Keratinocyte (primary cell): ENCODE results near the gene GABARAPL1. TPM values are rescaled to one million over a fixed set of nuclear protein-coding genes. Genes with fewer than 3 reads are reported as not detected.

ENCODE experiments used
- DNase-seq: peaks from one replicate; pipeline ENCODE4 v3.0.0-alpha.2; 2011; ENCODE audit warnings: low read depth, missing footprints, low spot score
- FAIRE-seq: peaks from 2 replicates; lab custom pipeline; 2011; peaks lifted over from hg19 to GRCh38; lab: Jason Lieb, UNC
- H2AFZ ChIP-seq: 2 replicates; pipeline ENCODE4 v1.6.0; 2012; ENCODE audit warnings: low read length, control low read depth, inconsistent platforms; ENCODE audit not compliant: control insufficient read depth
- H3K27ac ChIP-seq: 2 replicates; pipeline ENCODE4 v1.5.1; 2011; ENCODE audit warnings: low read length; ENCODE audit not compliant: control insufficient read depth, insufficient read depth
- H3K27me3 ChIP-seq: 3 replicates; pipeline ENCODE4 v1.6.0; 2011; ENCODE audit warnings: low read length; ENCODE audit not compliant: control insufficient read depth, insufficient read depth; ENCODE audit errors: extremely low read depth
- H3K36me3 ChIP-seq, 2 experiments: 2 replicates in 1 of 2; 3 replicates in 1 of 2; pipeline ENCODE4 v1.5.1; 2011; ENCODE audit warnings: low read length in 2 of 2, mild to moderate bottlenecking in 1 of 2; ENCODE audit not compliant: control insufficient read depth in 2 of 2, insufficient read depth in 2 of 2; ENCODE audit errors: extremely low read depth in 1 of 2
- H3K4me1 ChIP-seq: 3 replicates; pipeline ENCODE4 v1.5.1; 2011; ENCODE audit warnings: low read length; ENCODE audit not compliant: control insufficient read depth, insufficient read depth; ENCODE audit errors: extremely low read depth
- H3K4me2 ChIP-seq: 3 replicates; pipeline ENCODE4 v1.6.0; 2011; ENCODE audit warnings: low read depth, low read length; ENCODE audit not compliant: control insufficient read depth, insufficient read depth; ENCODE audit errors: extremely low read depth
- H3K4me3 ChIP-seq, 3 experiments: fragments of 200-600 bp in 1 of 3; sonication (generic) in 1 of 3; 2 replicates in 2 of 3; 3 replicates in 1 of 3; pipeline ENCODE4 v1.5.1; 2011 to 2016; ENCODE audit warnings: low read length in 3 of 3, mild to moderate bottlenecking in 3 of 3, control low read depth in 2 of 3, inconsistent platforms in 1 of 3, low read depth in 1 of 3, mixed read lengths in 1 of 3, mixed run types in 1 of 3, moderate library complexity in 1 of 3; ENCODE audit not compliant: control insufficient read depth in 2 of 3, insufficient read depth in 2 of 3; ENCODE audit errors: extremely low read depth in 1 of 3
- H3K79me2 ChIP-seq: 2 replicates; pipeline ENCODE4 v1.6.0; 2012; ENCODE audit warnings: low read length; ENCODE audit not compliant: control insufficient read depth, insufficient read depth
- H3K9ac ChIP-seq: 3 replicates; pipeline ENCODE4 v1.6.0; 2011; ENCODE audit warnings: low read length; ENCODE audit not compliant: control insufficient read depth, insufficient read depth; ENCODE audit errors: extremely low read depth
- H3K9me1 ChIP-seq: 3 replicates; pipeline ENCODE4 v1.6.0; 2011; ENCODE audit warnings: low read length; ENCODE audit not compliant: control insufficient read depth, insufficient read depth; ENCODE audit errors: extremely low read depth
- H3K9me3 ChIP-seq: 2 replicates; pipeline ENCODE4 v1.5.1; 2012; ENCODE audit warnings: low read depth, low read length; ENCODE audit not compliant: control insufficient read depth
- H4K20me1 ChIP-seq: 3 replicates; pipeline ENCODE4 v1.6.0; 2011; ENCODE audit warnings: low read length; ENCODE audit not compliant: control insufficient read depth, insufficient read depth; ENCODE audit errors: extremely low read depth
- CTCF ChIP-seq, 3 experiments: IDR thresholded peaks in 1 of 3; conservative IDR thresholded peaks in 1 of 3; optimal IDR thresholded peaks in 1 of 3; 2 replicates in 2 of 3; 3 replicates in 1 of 3; pipeline versions ENCODE3 to v1.5.1; 2011; ENCODE audit warnings: low read length in 3 of 3, mild to moderate bottlenecking in 3 of 3, moderate library complexity in 2 of 3, control low read depth in 1 of 3, inconsistent platforms in 1 of 3; ENCODE audit not compliant: insufficient read depth in 2 of 3; ENCODE audit errors: extremely low read depth in 1 of 3
- EZH2 ChIP-seq: IDR thresholded peaks from one replicate; pipeline ENCODE4 v1.6.1; 2012; ENCODE audit warnings: inconsistent platforms, mild to moderate bottlenecking, low read length, moderate library complexity
- dilution Hi-C: fragments of 300-500 bp; cut with MboI; formaldehyde crosslinking; loops from one replicate; pipeline ENCODE4 v1.7.0; 2020; ENCODE audit warnings: low sequenced_read_pairs; ENCODE audit not compliant: extremely low pct_ligation_motif_present
- polyA plus RNA-seq, 5 experiments: library from polyadenylated mRNA; depleted of rRNA in 3 of 5; stranded (reverse) in 3 of 5; stranded (forward) in 1 of 5; unstranded in 1 of 5; fragments of >200 nt; gene quantifications; 1 replicate in 1 of 5; 2 replicates in 3 of 5; 3 replicates in 1 of 5; pipeline versions ENCODE4 v1.2.1 to v1.2.3, GENCODE V29; 2011 to 2012; ENCODE audit warnings: missing spikeins in 2 of 5, low read depth in 1 of 5, low replicate concordance in 1 of 5

The GABARAPL1 gene
- polyA plus RNA-seq, 1 donor (not counting 4 experiments of a cell fraction or from before 2014, with no cell fraction given), result 24.3 TPM

- no peak for DNase-seq
- Histone ChIP-seq H3K4me2 (no peak overlapping the region), H2AFZ (no peak overlapping the region), H3K27me3 (no peaks in the 10 kb centered on the region), H3K4me3 (no peak overlapping the region), H3K36me3 (no peaks in the 10 kb centered on the region), H3K9ac (no peak overlapping the region), H3K9me3 (no peaks in the 10 kb centered on the region), H3K79me2 (no peaks in the 10 kb centered on the region), H3K4me1 (no peaks in the 10 kb centered on the region), H3K9me1 (no peaks in the 10 kb centered on the region), H4K20me1 (no peaks in the 10 kb centered on the region), H3K27ac (no peak overlapping the region)
- dilution Hi-C loops, result no loop called here
- FAIRE-seq, result no peak
- TF ChIP-seq EZH2, result no peak
- TF ChIP-seq CTCF (optimal IDR thresholded peaks at IDR 0.05 in 1 of 3, IDR thresholded peaks at IDR 0.05 in 1 of 3, conservative IDR thresholded peaks at IDR 0.05 in 1 of 3; ENCODE audit: extremely low read depth in 1 of 3, insufficient read depth in 2 of 3, low read length in 3 of 3), result no peak
Measured at GRCh38 chr12:10242539-10242938, 29.9 kb downstream of the GABARAPL1 start.

GRCh38 chr12:10243818-10244520, 31.3 kb downstream of the GABARAPL1 start:
- Histone ChIP-seq H3K36me3 (no peaks in the 10 kb centered on the region), H3K9me1 (no peaks in the 10 kb centered on the region), H3K27ac (no peak overlapping the region), H2AFZ (no peak overlapping the region), H3K27me3 (no peaks in the 10 kb centered on the region), H3K9me3 (no peaks in the 10 kb centered on the region), H3K4me1 (no peaks in the 10 kb centered on the region), H3K4me3 (no peak overlapping the region), H3K9ac (no peak overlapping the region), H3K4me2 (no peak overlapping the region), H3K79me2 (no peaks in the 10 kb centered on the region), H4K20me1 (no peaks in the 10 kb centered on the region)
- DNase-seq (no peak), FAIRE-seq (no peak)
- no peak for TF ChIP-seq EZH2
- no peak for TF ChIP-seq CTCF (optimal IDR thresholded peaks at IDR 0.05 in 1 of 3, IDR thresholded peaks at IDR 0.05 in 1 of 3, conservative IDR thresholded peaks at IDR 0.05 in 1 of 3; ENCODE audit: extremely low read depth in 1 of 3, insufficient read depth in 2 of 3, low read length in 3 of 3)
- dilution Hi-C loops, result no loop called here
